ENCODE measurements around the gene MSLN.

- TF ChIP-seq, protein P1, sequence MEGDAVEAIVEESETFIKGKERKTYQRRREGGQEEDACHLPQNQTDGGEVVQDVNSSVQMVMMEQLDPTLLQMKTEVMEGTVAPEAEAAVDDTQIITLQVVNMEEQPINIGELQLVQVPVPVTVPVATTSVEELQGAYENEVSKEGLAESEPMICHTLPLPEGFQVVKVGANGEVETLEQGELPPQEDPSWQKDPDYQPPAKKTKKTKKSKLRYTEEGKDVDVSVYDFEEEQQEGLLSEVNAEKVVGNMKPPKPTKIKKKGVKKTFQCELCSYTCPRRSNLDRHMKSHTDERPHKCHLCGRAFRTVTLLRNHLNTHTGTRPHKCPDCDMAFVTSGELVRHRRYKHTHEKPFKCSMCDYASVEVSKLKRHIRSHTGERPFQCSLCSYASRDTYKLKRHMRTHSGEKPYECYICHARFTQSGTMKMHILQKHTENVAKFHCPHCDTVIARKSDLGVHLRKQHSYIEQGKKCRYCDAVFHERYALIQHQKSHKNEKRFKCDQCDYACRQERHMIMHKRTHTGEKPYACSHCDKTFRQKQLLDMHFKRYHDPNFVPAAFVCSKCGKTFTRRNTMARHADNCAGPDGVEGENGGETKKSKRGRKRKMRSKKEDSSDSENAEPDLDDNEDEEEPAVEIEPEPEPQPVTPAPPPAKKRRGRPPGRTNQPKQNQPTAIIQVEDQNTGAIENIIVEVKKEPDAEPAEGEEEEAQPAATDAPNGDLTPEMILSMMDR (IDR thresholded peaks at IDR 0.05): no peak
- TF ChIP-seq POLR2A (IDR thresholded peaks at IDR 0.05): no peak
Observed at GRCh38 chr16:774086-775001, 13.8 kb downstream of the MSLN start.

Measured in lower leg skin (tissue), 3 donors.